MM.1S (cell line): ENCODE data around the gene ZBTB42.

ENCODE experiments used
- DNase-seq: peaks from one replicate; pipeline ENCODE4 v3.0.0-alpha.2; 2015
- H2AFZ ChIP-seq: fragments of 300-600 bp; sonication (generic); 2 replicates; pipeline ENCODE4 v1.6.0; 2016; ENCODE audit warnings: antibody characterized with exemption, low read length
- H3F3A ChIP-seq: fragments of 300-600 bp; sonication (generic); 2 replicates; pipeline ENCODE4 v1.6.1; 2016; ENCODE audit warnings: mild to moderate bottlenecking, antibody characterized with exemption, low read length, moderate library complexity, mixed read lengths; ENCODE audit not compliant: insufficient read depth
- H3K27ac ChIP-seq: fragments of 300-600 bp; sonication (generic); 2 replicates; pipeline ENCODE4 v1.5.1; 2016; ENCODE audit warnings: mild to moderate bottlenecking, low read length
- H3K27me3 ChIP-seq: fragments of 300-600 bp; sonication (generic); replicated peaks from 2 replicates; pipeline ENCODE4 v1.6.0; 2016; ENCODE audit warnings: low read length; ENCODE audit not compliant: insufficient read depth
- H3K36me3 ChIP-seq: fragments of 300-600 bp; sonication (generic); replicated peaks from 2 replicates; pipeline ENCODE4 v1.6.1; 2016; ENCODE audit warnings: mild to moderate bottlenecking, low read length, mixed read lengths; ENCODE audit not compliant: insufficient read depth
- H3K4me1 ChIP-seq: fragments of 300-600 bp; sonication (generic); 2 replicates; pipeline ENCODE4 v1.6.1; 2016; ENCODE audit warnings: low read length, mixed read lengths
- H3K4me2 ChIP-seq: fragments of 300-600 bp; sonication (generic); 2 replicates; pipeline ENCODE4 v1.6.0; 2016; ENCODE audit warnings: low read depth, low read length
- H3K4me3 ChIP-seq: fragments of 300-600 bp; sonication (generic); 2 replicates; pipeline ENCODE4 v1.5.1; 2016; ENCODE audit warnings: low read length, mixed read lengths
- H3K79me2 ChIP-seq: fragments of 300-600 bp; sonication (generic); 2 replicates; pipeline ENCODE4 v1.6.1; 2016; ENCODE audit warnings: mixed run types, low read length, mixed read lengths
- H3K9ac ChIP-seq: fragments of 300-600 bp; sonication (generic); 2 replicates; pipeline ENCODE4 v1.6.1; 2016; ENCODE audit warnings: low read length, mixed read lengths
- H3K9me2 ChIP-seq: fragments of 300-600 bp; sonication (generic); replicated peaks from 2 replicates; pipeline ENCODE4 v1.6.1; 2016; ENCODE audit warnings: mild to moderate bottlenecking, low read length, mixed read lengths; ENCODE audit not compliant: insufficient read depth
- H3K9me3 ChIP-seq: fragments of 300-600 bp; sonication (generic); replicated peaks from 2 replicates; pipeline ENCODE4 v1.6.1; 2016; ENCODE audit warnings: mild to moderate bottlenecking, low read length, mixed read lengths; ENCODE audit not compliant: insufficient read depth
- H4K20me1 ChIP-seq: fragments of 300-600 bp; sonication (generic); 2 replicates; pipeline ENCODE4 v1.6.1; 2016; ENCODE audit warnings: mild to moderate bottlenecking, low read length, moderate library complexity, mixed read lengths; ENCODE audit not compliant: insufficient read depth
- CTCF ChIP-seq: fragments of 300-600 bp; sonication (generic); IDR thresholded peaks from 2 replicates; pipeline ENCODE4 v1.5.1; 2016; ENCODE audit warnings: antibody characterized with exemption, low read length, mixed read lengths
- EZH2 ChIP-seq: fragments of 300-600 bp; sonication (generic); optimal IDR thresholded peaks from 2 replicates; pipeline ENCODE3; 2017; ENCODE audit warnings: low read depth, mild to moderate bottlenecking, antibody characterized with exemption, low read length, mixed read lengths
- EZH2phosphoT487 ChIP-seq: fragments of 300-600 bp; sonication (generic); IDR thresholded peaks from 2 replicates; pipeline ENCODE4 v1.6.1; 2018; ENCODE audit warnings: antibody characterized with exemption, low read length

Gene ZBTB42

DNA sequence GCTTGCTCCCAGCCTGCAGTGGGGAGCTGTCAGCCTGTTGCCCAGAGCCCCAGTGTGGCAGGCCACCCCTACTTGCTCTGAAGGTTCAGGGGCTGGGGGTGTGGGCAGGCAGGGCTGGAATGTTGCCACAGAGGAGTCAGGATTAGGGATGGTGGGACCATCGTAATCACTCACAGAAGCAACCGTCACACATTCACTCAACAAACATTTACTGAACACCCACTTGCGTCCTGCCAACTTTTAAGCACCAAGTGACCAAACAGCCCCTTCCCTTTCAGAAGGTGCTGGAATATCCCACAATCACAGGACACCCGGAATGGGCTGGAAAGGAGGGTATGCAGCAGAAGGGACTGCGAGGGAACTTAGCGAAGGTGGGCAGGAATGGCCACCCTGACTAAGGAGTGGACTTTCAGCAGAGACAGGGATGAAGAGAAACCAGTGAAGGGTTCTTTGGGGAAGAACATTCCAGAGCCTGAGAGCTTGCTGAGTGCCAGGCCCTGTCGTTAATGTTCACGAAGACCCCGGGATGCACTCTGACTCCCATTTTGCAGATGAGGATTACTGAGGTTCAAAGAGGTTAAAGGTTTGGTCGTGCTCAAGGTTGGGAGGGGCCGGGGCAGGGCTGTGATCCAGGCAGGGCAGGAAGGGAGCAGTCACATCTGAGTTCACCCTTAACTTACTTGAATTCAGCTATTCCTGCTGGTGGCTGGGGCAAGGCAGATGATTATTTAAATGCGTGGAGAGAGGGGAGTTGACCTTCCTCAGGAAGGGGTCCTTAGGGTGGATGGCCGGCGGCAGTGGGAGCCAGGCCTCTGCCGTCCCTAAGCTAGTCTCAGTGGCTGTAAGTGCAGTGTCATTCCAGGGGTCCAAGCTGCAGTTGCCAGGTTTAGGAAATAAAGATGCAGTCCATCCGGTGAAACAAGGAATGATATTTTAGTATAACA lies 2.3 kb upstream of the ZBTB42 start:
- Histone ChIP-seq H3K27ac (no peak overlapping the region), H3K27me3 (no peaks in the 10 kb centered on the region), H3K4me3 (no peak overlapping the region), H3K9me3 (no peaks in the 10 kb centered on the region), H3K4me1 (peaks cover 12% of the 10 kb centered on the region; the same call in 1 of the 2 replicates), H4K20me1 (no peaks in the 10 kb centered on the region), H3F3A (peaks cover 11% of the 10 kb centered on the region), H2AFZ (no peak overlapping the region), H3K36me3 (no peaks in the 10 kb centered on the region), H3K4me2 (no peak overlapping the region), H3K9me2 (no peaks in the 10 kb centered on the region), H3K79me2 (peaks cover 13% of the 10 kb centered on the region), H3K9ac (no peak overlapping the region)
- no peak for TF ChIP-seq CTCF
- DNase-seq: no peak

DNA sequence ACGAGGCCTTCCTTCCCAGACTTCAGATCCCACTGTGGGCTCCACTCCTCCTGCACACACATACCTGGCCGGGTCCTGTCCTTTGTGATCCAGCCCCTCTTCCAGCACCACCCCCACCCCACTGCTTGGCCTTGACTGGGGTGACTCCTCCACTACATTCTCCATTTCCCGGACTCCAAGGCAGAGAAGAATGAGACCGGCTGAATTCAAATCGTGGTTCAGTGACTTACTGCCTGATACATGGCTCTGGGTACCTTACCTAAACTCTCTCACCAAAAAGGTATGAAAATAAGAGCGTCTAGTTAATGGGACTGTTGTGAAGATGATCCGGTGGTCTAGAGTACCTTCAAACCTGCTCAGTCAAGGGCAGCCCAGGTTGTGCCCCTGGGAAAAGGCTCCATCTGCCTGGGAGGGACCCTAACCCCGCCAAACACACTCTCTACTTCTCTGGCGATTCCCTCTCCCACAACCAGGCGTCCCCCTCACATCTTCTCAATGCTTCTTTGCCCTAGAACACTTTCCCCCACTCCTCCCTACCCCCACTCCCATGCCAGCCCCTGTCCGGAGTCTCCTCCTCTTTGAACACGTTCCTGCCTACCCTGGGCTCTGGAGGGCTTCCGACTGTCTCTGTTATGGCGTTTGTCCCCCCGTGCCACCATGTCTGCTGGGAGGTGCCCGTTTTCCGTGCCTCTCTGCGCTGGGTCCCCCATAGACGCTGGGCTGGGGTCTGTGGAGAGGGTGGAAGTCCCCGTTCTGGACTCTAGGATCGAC lies 1.5 kb upstream of the ZBTB42 start:
- Histone ChIP-seq H4K20me1 (no peaks in the 10 kb centered on the region), H3K36me3 (no peaks in the 10 kb centered on the region), H3K79me2 (peaks cover 5% of the 10 kb centered on the region), H3K9me3 (no peaks in the 10 kb centered on the region), H3K9ac (no peak overlapping the region), H3K4me3 (no peak overlapping the region), H2AFZ (no peak overlapping the region), H3K4me2 (no peak overlapping the region), H3K27me3 (no peaks in the 10 kb centered on the region), H3F3A (peaks cover 11% of the 10 kb centered on the region), H3K4me1 (peaks cover 12% of the 10 kb centered on the region; the same call in 1 of the 2 replicates), H3K27ac (no peak overlapping the region), H3K9me2 (no peaks in the 10 kb centered on the region)
- TF ChIP-seq EZH2phosphoT487 (no peak), CTCF (no peak), EZH2 (no peak)
- DNase-seq: no peak

DNA sequence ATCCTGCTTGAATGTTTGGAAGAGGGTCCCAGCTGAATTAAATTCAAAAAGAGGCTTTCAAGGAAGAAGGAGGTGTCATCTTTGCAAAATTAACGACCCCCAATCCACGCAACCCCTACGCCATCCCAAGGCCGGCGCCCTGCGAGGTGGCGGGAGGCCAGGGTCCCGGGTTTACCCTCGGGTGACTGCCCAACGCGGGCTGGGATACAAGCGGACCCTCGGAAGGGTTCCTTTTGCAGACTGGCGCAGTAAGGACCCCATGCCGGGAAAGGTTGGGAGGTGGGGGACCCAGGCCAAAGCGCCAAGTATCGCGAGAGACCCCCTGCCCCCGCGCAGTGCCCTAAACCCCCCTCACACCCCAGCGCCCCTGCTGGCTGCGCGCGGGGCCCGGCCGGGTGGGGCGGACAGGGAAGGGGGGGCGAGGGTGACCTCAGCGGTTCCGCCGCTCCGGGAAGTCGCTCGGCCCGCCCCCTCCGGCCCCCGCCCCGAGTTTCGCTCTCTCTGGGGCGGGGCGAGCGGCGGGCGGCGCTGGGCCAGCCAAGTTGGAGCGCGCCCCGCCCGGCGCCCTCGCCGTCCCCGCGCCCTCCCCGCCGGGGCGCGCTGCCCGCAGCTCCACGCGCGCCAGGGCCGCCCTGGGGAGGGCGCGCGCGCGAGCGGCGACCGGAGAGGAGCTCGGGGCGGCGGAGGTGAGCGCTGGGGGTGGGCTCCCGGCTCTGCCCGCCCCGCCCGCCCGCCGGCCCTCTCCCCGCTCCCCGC lies 708 bp upstream of the ZBTB42 start:
- Histone ChIP-seq H4K20me1 (no peaks in the 10 kb centered on the region), H3K79me2 (no peaks in the 10 kb centered on the region), H3K9me2 (no peaks in the 10 kb centered on the region), H3K36me3 (no peaks in the 10 kb centered on the region), H3K9ac (no peak overlapping the region; the same call in 1 of the 2 replicates), H3K27ac (no peak overlapping the region), H3F3A (peaks cover 11% of the 10 kb centered on the region), H2AFZ (no peak overlapping the region), H3K9me3 (no peaks in the 10 kb centered on the region), H3K4me3 (no peak overlapping the region), H3K4me1 (peaks cover 12% of the 10 kb centered on the region; the same call in 1 of the 2 replicates), H3K27me3 (no peaks in the 10 kb centered on the region), H3K4me2 (peak overlapping the region; percentile 39; the same call in 1 of the 2 replicates)
- DNase-seq: peak; percentile 66
- TF ChIP-seq EZH2 (no peak), CTCF (peak; percentile 15)
